Adrenal gland (tissue), 12 donors: ENCODE data around the gene IGFN1. TPM values are rescaled to one million over a fixed set of nuclear protein-coding genes. Genes with fewer than 3 reads are reported as not detected.

ENCODE experiments used
- DNase-seq, 7 donors: peaks; one replicate each; pipeline ENCODE4 v3.0.0-alpha.2; 2019 to 2020
- H3K27ac ChIP-seq, 5 donors: fragments of 200-600 bp; sonication (generic) in 4 of 5; 1 replicate in 3 of 5; 2 replicates in 2 of 5; pipeline versions ENCODE4 v1.5.1 to v1.8.0; 2016 to 2020; ENCODE audit warnings: mild to moderate bottlenecking in 1 of 5
- H3K27me3 ChIP-seq: fragments of 200-600 bp; 2 replicates; pipeline ENCODE4 v1.8.0; 2021
- H3K36me3 ChIP-seq, 2 donors: fragments of 200-600 bp; replicated peaks in 1 of 2; 1 replicate in 1 of 2; 2 replicates in 1 of 2; pipeline versions ENCODE4 v1.5.1 to v1.8.0; 2018 to 2022
- H3K4me1 ChIP-seq, 2 donors: fragments of 200-600 bp; replicated peaks in 1 of 2; 1 replicate in 1 of 2; 2 replicates in 1 of 2; pipeline versions ENCODE4 v1.5.1 to v1.8.0; 2018 to 2021
- H3K4me3 ChIP-seq, 4 donors: fragments of 200-600 bp; sonication (generic) in 3 of 4; one replicate each; pipeline ENCODE4 v1.5.1; 2016 to 2018
- H3K9me3 ChIP-seq, 3 donors: fragments of 200-600 bp; sonication (generic) in 1 of 3; replicated peaks in 1 of 3; 1 replicate in 2 of 3; 2 replicates in 1 of 3; pipeline versions ENCODE4 v1.5.1 to v1.8.0; 2016 to 2021
- POLR2A ChIP-seq, 2 donors: fragments of 450-650 bp; IDR thresholded peaks; one replicate each; pipeline ENCODE4 v1.6.1; 2017; ENCODE audit warnings: antibody characterized with exemption in 2 of 2, mild to moderate bottlenecking in 2 of 2, moderate library complexity in 1 of 2
- WGBS, 4 donors: extraction: QIAGEN DNeasy Blood & Tissue Kit in 2 of 4; methylation state at CpG; one replicate each; pipeline versions ENCODE4 v1.1.5 to v1.1.7; 2013 to 2017; 5-methylcytosine and 5-hydroxymethylcytosine counted together
- intact Hi-C, 2 donors: fragments of 100-400 bp; cut with DNase I; formaldehyde crosslinking; loops; one replicate each; pipeline versions ENCODE4 v1.14.1 to v1.15.0; 2022 to 2023
- polyA plus RNA-seq, 3 donors: library from polyadenylated mRNA; stranded (reverse); fragments of 200-250 nt in 2 of 3; fragments of 350-450 nt in 1 of 3; fragmentation: Illumina TruSeq in 1 of 3; extraction: RNeasy Lipid Tissue Mini Kit (QIAGEN cat#74804) in 1 of 3; gene quantifications; one replicate each; pipeline ENCODE4 v1.2.3, GENCODE V29; 2013 to 2014
- total RNA-seq, 9 donors: library from RNA; depleted of rRNA in 4 of 9; stranded (reverse); fragments of >200 nt in 4 of 9; fragments of 120-200 nt in 1 of 9; fragmentation: NEBNext Ultra II Directional in 1 of 9; extraction: Animal tissue kit (Norgen Biotek cat#: 25700) in 1 of 9; gene quantifications; one replicate each; pipeline versions ENCODE4 v1.1.0 to v1.2.4, GENCODE V29; 2013 to 2023
- TF ChIP-seq, protein P1 (sequence below), 6 experiments: fragments of 450-650 bp in 4 of 6; fragments of 200-600 bp in 2 of 6; sonication (generic) in 1 of 6; IDR thresholded peaks; 1 replicate in 5 of 6; 2 replicates in 1 of 6; pipeline versions ENCODE4 v1.5.1 to v1.8.0; 2016 to 2021; ENCODE audit warnings: antibody characterized with exemption in 6 of 6, mild to moderate bottlenecking in 2 of 6, moderate library complexity in 1 of 6
- donor health status: healthy with polysubstance abuse.
- donor health status: Bipolar disorder and iron deficiency.
- donor health status: DM: yes; HTN: yes; CAD: no.
- donor health status: DM: no; HTN: no; CAD: no.
- donor health status: DM: no; HTN: no; CAD: no.
- donor health status: DM: yes; HTN: yes; CAD: no.

The IGFN1 gene
- total and polyA plus RNA-seq, 12 donors, result 0.09 to 3.0 (median 0.28) TPM; not detected in 3

GRCh38 chr1:201266774-201267173 is 76.2 kb downstream of the IGFN1 start:
- H3K9me3 ChIP-seq, result no peaks in the 10 kb centered on the region
- peaks cover 7% of the 10 kb centered on the region for H3K27me3 ChIP-seq
- 46 to 59% (median 52%) methylated on average over 3 of the region's 3 CpGs for WGBS, 4 donors
- no peak overlapping the region for H3K4me3 ChIP-seq
- DNase-seq, result peak in 1 of 7 donors; percentile 25
- TF ChIP-seq, protein P1, sequence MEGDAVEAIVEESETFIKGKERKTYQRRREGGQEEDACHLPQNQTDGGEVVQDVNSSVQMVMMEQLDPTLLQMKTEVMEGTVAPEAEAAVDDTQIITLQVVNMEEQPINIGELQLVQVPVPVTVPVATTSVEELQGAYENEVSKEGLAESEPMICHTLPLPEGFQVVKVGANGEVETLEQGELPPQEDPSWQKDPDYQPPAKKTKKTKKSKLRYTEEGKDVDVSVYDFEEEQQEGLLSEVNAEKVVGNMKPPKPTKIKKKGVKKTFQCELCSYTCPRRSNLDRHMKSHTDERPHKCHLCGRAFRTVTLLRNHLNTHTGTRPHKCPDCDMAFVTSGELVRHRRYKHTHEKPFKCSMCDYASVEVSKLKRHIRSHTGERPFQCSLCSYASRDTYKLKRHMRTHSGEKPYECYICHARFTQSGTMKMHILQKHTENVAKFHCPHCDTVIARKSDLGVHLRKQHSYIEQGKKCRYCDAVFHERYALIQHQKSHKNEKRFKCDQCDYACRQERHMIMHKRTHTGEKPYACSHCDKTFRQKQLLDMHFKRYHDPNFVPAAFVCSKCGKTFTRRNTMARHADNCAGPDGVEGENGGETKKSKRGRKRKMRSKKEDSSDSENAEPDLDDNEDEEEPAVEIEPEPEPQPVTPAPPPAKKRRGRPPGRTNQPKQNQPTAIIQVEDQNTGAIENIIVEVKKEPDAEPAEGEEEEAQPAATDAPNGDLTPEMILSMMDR (IDR thresholded peaks at IDR 0.05), result no peak
- TF ChIP-seq POLR2A (IDR thresholded peaks at IDR 0.05), result no peak
- H3K36me3 ChIP-seq, result no peaks in the 10 kb centered on the region
- no peaks in the 10 kb centered on the region for H3K4me1 ChIP-seq
- intact Hi-C loops, result no loop called here
- H3K27ac ChIP-seq, result no peak overlapping the region

GRCh38 chr1:201267481-201268229 is 77.0 kb downstream of the IGFN1 start:
- no peaks in the 10 kb centered on the region for H3K9me3 ChIP-seq
- H3K27me3 ChIP-seq, result peaks cover 7% of the 10 kb centered on the region
- no peak overlapping the region for H3K27ac ChIP-seq
- no peaks in the 10 kb centered on the region for H3K4me1 ChIP-seq
- 79 to 84% (median 82%) methylated on average over 14 of the region's 14 CpGs for WGBS, 4 donors
- no peak overlapping the region for H3K4me3 ChIP-seq
- peak in 1 of 7 donors; percentile 18 for DNase-seq
- no peaks in the 10 kb centered on the region for H3K36me3 ChIP-seq
- TF ChIP-seq, protein P1 (IDR thresholded peaks at IDR 0.05), result no peak
- TF ChIP-seq POLR2A (IDR thresholded peaks at IDR 0.05), result no peak
- intact Hi-C loops, result no loop called here

- intact Hi-C loops, result no loop called here
- TF ChIP-seq, protein P1 (IDR thresholded peaks at IDR 0.05), result no peak
- TF ChIP-seq POLR2A (IDR thresholded peaks at IDR 0.05), result no peak
- Histone ChIP-seq H3K27ac (no peak overlapping the region), H3K9me3 (no peaks in the 10 kb centered on the region), H3K4me1 (no peaks in the 10 kb centered on the region), H3K27me3 (peaks cover 7% of the 10 kb centered on the region), H3K4me3 (no peak overlapping the region), H3K36me3 (no peaks in the 10 kb centered on the region)
- peak in 2 of 7 donors; percentile 17 to 56 for DNase-seq
- WGBS, 4 donors, result 23 to 46% (median 28%) methylated on average over 8 to 12 of the region's 12 CpGs
Measured at GRCh38 chr1:201268604-201269151, 78.1 kb downstream of the IGFN1 start.

- intact Hi-C loops, result no loop called here
- DNase-seq, result no peak
- TF ChIP-seq POLR2A (IDR thresholded peaks at IDR 0.05), result no peak
- TF ChIP-seq, protein P1 (IDR thresholded peaks at IDR 0.05), result no peak
- Histone ChIP-seq H3K4me1 (no peaks in the 10 kb centered on the region), H3K4me3 (no peak overlapping the region), H3K27ac (no peak overlapping the region), H3K27me3 (peaks cover 7% of the 10 kb centered on the region), H3K9me3 (no peaks in the 10 kb centered on the region), H3K36me3 (no peaks in the 10 kb centered on the region)
- WGBS, 4 donors, result 89 to 96% (median 92%) methylated on average over 7 of the region's 7 CpGs
Measured at GRCh38 chr1:201269281-201269680, 78.7 kb downstream of the IGFN1 start.
